Measurements from ENCODE around the gene PFDN4. TPM values are rescaled to one million over a fixed set of nuclear protein-coding genes. Genes with fewer than 3 reads are reported as not detected.

PFDN4 gene, protein sequence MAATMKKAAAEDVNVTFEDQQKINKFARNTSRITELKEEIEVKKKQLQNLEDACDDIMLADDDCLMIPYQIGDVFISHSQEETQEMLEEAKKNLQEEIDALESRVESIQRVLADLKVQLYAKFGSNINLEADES
- total RNA-seq = 33.7 and 57.2 TPM in 2 replicates

DNA sequence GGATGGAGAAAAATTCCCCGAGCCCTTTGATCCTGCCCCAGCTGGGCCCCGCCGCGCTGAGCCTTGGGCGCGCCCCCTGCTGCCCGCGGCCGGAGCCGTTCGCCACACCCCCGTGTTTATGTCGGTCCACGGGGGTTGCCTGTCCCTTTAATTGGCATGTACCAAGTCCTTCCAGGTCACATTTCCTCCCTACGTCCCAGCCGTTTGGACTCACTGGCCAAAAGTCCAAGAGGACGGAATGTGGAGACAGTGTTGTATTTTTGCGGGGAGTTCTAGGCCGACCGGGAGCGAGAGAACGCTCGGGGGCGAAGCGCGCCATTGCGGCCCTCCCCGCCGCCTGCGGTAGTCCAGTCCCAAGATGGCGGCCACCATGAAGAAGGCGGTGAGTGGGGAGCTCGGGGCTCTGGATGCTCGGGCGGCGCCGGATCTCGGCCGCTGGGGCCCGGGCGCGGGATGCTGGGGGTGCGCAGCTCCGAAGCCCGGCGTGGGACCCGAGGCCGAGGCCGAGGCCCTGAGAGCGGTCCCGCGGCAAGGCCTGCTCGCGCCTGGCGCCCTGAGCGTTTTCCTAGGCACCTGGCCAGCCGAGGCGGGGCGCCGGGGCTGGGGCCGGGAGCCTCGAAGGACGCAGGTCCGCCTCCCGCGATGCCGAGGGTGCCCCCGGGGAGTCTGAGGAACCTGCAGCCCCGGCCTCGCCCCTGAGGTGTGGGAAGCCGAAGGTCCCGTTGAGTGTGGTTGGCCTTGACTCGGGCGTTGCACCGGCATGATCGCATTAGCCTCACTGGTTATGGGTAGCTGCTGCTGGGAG is at the start of gene PFDN4:
TSS of gene PFDN4 (plus strand) at position 345 of the 805 bp plus-strand sequence. CDS start at position 359, 14 bp downstream.

DNA sequence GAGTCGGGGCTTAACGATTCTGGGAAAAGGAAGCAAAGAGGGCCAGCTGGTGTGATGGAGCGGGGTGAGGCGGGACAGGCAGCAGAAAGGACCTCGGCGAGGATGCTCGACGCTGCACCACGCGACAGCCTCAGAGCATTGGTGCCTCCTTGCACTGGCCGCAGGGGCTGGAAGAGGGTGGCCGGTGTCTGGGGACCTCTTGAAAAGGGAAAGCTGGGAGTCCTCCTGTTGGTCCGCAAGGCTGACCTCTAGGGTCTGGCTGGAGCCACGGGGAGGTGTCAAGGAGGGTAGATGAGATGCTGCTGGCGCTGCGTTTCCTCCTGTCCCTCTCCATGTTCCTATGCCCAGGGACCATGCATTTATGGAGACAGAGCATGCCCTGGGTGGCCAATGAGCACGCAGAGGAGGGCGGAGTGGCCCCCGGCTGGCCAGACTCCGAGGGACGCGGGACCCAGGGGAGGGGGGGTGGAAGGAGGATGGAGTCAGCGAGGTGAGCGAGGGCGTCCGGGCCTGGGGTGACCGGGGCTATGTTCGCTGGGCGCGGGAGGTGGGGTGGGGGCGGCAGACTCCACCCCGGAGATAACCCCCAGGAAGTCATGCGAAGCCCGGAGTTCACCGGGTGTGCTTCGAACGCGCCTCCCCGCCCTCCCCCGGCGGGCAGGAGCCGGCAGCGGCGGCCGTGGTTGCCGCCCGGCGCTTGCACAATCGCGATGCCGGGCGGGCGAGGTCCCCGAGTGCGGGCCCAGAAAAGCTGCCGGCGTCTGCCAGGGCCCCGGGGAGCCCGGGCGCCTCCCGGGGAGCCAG is 34.0 kb upstream of the PFDN4 start, which contains the start of gene CYP24A1:
TSS of gene CYP24A1 (minus strand) at position 334 of the 804 bp plus-strand sequence. CDS start 407 bp downstream, outside the sequence.

Other genes with a start within 250 kb of the PFDN4 start
- not detected in 2 replicates for gene BCAS1, start 137.5 kb upstream of the PFDN4 start, total RNA-seq
- not detected in 2 replicates for gene CYP24A1, start 34.1 kb upstream of the PFDN4 start, total RNA-seq